Activated naive CD8-positive, alpha-beta T cell treated with anti-CD3 and anti-CD28 coated beads for 36 hours (primary cell): Measurements from ENCODE around the gene MARF1. TPM values are rescaled to one million over a fixed set of nuclear protein-coding genes. Genes with fewer than 3 reads are reported as not detected.
"Not testable (repeated sequence)": the region's sequence is repeated elsewhere in the genome, so short reads cannot be mapped to it uniquely, and the experiment has no call there.

Source experiments
- DNase-seq: peaks from one replicate; pipeline ENCODE4 v3.0.0; 2021
- H3K27ac Mint-ChIP-seq: one replicate; pipeline ENCODE4 v1.8.0; 2022; ENCODE audit warnings: mild to moderate bottlenecking, moderate library complexity, mixed read lengths
- H3K27me3 Mint-ChIP-seq: one replicate; pipeline ENCODE4 v1.8.0; 2022; ENCODE audit warnings: mild to moderate bottlenecking, mixed read lengths
- H3K36me3 Mint-ChIP-seq: one replicate; pipeline ENCODE4 v1.8.0; 2021; ENCODE audit warnings: mild to moderate bottlenecking, mixed read lengths
- H3K4me1 Mint-ChIP-seq: one replicate; pipeline ENCODE4 v1.8.0; 2021; ENCODE audit warnings: mixed read lengths
- H3K4me3 Mint-ChIP-seq: one replicate; pipeline ENCODE4 v1.8.0; 2022; ENCODE audit warnings: mild to moderate bottlenecking, moderate library complexity, mixed read lengths
- H3K9me3 Mint-ChIP-seq: one replicate; pipeline ENCODE4 v1.8.0; 2022; ENCODE audit warnings: mixed read lengths
- total RNA-seq, 2 experiments: library from RNA; stranded (reverse); gene quantifications; one replicate each; pipeline ENCODE4 v1.2.3, GENCODE V29; 2021

The MARF1 gene
- total RNA-seq, 2 experiments from 2014 or later: 51.0 to 52.1 TPM

- Mint-ChIP-seq H3K36me3 (peaks cover 19% of the 10 kb centered on the region), H3K27me3 (no peaks in the 10 kb centered on the region), H3K4me1 (no peaks in the 10 kb centered on the region), H3K9me3 (no peaks in the 10 kb centered on the region), H3K27ac (peak overlapping the region; percentile 5), H3K4me3 (no peak overlapping the region)
- no peak for DNase-seq
These were observed 25.1 kb downstream of the MARF1 start for GRCh38 chr16:15617901-15618300.

DNA sequence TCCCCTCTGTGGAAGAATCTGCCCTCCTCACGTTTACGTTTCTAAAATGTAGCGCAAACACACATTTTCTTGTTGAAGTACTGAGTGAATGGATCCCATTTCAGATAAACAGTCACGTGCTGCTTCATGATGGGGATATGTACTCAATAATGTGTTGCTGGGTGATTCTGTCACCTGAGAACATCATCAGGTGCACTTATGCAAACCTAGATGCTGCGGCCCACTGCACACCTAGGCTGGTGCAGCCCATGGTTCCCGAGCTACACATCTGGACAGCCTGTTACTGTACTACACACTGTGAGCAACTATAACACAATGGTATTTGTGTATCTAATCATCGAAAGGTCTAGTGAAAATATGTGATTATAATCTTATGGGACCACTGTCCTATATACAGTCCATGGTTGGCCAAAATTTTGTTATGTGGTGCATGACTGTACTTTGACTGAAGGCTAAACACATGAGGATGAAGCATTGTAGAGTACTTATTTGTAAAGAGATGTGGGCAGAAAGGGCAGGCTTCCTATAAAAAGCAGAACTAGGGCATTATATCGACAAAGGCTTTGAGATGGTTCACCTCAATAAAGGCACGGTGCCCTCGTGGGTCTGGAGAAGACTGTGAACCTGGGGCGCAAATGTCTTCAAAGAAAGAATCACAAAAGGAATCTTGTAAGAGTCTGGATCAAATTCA is 26.3 kb downstream of the MARF1 start:
- H3K27me3 Mint-ChIP-seq: no peaks in the 10 kb centered on the region
- H3K4me1 Mint-ChIP-seq: no peaks in the 10 kb centered on the region
- no peak for DNase-seq
- no peak overlapping the region for H3K4me3 Mint-ChIP-seq
- no peak overlapping the region for H3K27ac Mint-ChIP-seq
- no peaks in the 10 kb centered on the region for H3K9me3 Mint-ChIP-seq
- H3K36me3 Mint-ChIP-seq: peaks cover 20% of the 10 kb centered on the region

- peak overlapping the region; percentile 62 for H3K27ac Mint-ChIP-seq
- H3K4me1 Mint-ChIP-seq: no peaks in the 10 kb centered on the region
- peaks cover 19% of the 10 kb centered on the region for H3K36me3 Mint-ChIP-seq
These were observed 26.9 kb downstream of the MARF1 start for GRCh38 chr16:15616012-15616411.

DNA sequence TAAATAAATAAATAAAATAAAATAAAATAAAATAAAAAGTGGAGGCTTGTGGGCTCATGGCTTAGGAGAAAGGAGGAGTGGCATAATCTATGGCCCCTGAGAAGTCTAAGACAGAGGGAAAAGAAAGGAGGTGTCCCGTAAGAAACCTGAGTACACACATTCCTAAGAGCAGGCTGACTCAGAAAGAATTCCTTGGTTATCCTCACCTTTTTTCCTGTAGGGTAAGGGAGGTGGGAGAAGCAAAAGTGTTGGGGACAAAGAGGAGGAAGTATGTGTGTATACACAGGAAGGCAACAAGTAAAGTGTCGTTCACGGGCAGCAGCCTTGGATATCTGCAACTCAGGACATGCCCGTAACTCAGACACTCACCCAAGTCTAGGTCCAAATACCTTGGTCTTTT is 29.3 kb downstream of the MARF1 start:
- DNase-seq: no peak
- no peaks in the 10 kb centered on the region for H3K9me3 Mint-ChIP-seq
- peak overlapping the region; percentile 64 for H3K27ac Mint-ChIP-seq
- H3K36me3 Mint-ChIP-seq: peaks cover 23% of the 10 kb centered on the region
- no peaks in the 10 kb centered on the region for H3K4me1 Mint-ChIP-seq
- H3K27me3 Mint-ChIP-seq: no peaks in the 10 kb centered on the region
- no peak overlapping the region for H3K4me3 Mint-ChIP-seq

More at GRCh38 chr16:15616012-15616411, 26.9 kb downstream of the MARF1 start:
- no peaks in the 10 kb centered on the region for H3K27me3 Mint-ChIP-seq
- no peaks in the 10 kb centered on the region for H3K9me3 Mint-ChIP-seq
- no peak for DNase-seq
- H3K4me3 Mint-ChIP-seq: no peak overlapping the region

DNA sequence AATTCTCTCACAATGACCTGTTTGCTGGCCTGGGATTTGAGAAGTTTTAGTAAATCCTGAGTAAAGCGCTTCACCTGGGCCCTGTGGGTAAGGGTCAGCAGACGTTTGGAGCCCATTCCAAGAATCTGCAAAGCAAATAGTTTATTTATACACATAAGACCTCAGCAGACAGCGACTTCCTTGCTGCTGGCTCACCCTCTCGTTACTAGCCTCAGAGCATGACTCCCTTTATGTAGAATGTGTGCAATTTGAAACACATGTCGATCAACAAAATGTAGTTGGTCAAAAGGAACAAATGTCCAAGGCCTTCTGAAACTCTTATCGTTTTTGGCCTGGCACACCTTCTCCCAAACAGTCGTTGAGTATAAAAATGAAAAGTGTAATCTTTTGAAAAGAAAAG is 31.3 kb downstream of the MARF1 start:
- no peaks in the 10 kb centered on the region for H3K27me3 Mint-ChIP-seq
- H3K4me3 Mint-ChIP-seq: no peak overlapping the region
- no peaks in the 10 kb centered on the region for H3K9me3 Mint-ChIP-seq
- H3K27ac Mint-ChIP-seq: no peak overlapping the region
- no peak for DNase-seq
- no peaks in the 10 kb centered on the region for H3K4me1 Mint-ChIP-seq
- H3K36me3 Mint-ChIP-seq: peaks cover 16% of the 10 kb centered on the region

- no peak for DNase-seq
- H3K4me1 Mint-ChIP-seq: no peaks in the 10 kb centered on the region
- H3K9me3 Mint-ChIP-seq: no peaks in the 10 kb centered on the region
- H3K36me3 Mint-ChIP-seq: peaks cover 22% of the 10 kb centered on the region
- no peaks in the 10 kb centered on the region for H3K27me3 Mint-ChIP-seq
- H3K27ac Mint-ChIP-seq: no peak overlapping the region
- H3K4me3 Mint-ChIP-seq: no peak overlapping the region
These were observed 32.5 kb downstream of the MARF1 start for GRCh38 chr16:15610369-15610871.

DNA sequence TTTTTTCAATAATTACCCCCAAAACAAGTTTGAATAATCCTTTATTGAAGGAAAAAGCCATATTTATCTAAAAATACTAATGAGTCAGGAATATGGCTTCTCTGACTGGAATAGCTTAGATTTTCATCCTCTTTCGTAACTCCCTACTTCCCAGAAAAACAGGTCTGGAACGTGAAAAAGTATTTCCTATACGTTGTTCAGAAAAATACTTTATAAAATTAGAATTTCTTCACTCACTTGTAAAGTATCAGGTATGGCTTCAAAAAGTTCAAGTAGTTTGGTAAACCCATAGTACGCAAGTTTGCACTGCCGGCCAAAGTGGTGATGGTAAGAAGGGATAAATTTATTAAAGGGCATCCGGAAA is 33.7 kb downstream of the MARF1 start:
- no peak overlapping the region for H3K4me3 Mint-ChIP-seq
- no peaks in the 10 kb centered on the region for H3K27me3 Mint-ChIP-seq
- no peaks in the 10 kb centered on the region for H3K4me1 Mint-ChIP-seq
- H3K9me3 Mint-ChIP-seq: no peaks in the 10 kb centered on the region
- peaks cover 22% of the 10 kb centered on the region for H3K36me3 Mint-ChIP-seq
- no peak overlapping the region for H3K27ac Mint-ChIP-seq
- DNase-seq: no peak

GRCh38 chr16:15608398-15609285 is 34.3 kb downstream of the MARF1 start:
- no peaks in the 10 kb centered on the region for H3K27me3 Mint-ChIP-seq
- no peaks in the 10 kb centered on the region for H3K9me3 Mint-ChIP-seq
- no peak for DNase-seq
- no peak overlapping the region for H3K27ac Mint-ChIP-seq
- peaks cover 26% of the 10 kb centered on the region for H3K36me3 Mint-ChIP-seq
- no peak overlapping the region for H3K4me3 Mint-ChIP-seq
- H3K4me1 Mint-ChIP-seq: no peaks in the 10 kb centered on the region

- H3K27me3 Mint-ChIP-seq: no peaks in the 10 kb centered on the region
- H3K27ac Mint-ChIP-seq: no peak overlapping the region
- H3K9me3 Mint-ChIP-seq: no peaks in the 10 kb centered on the region
- no peaks in the 10 kb centered on the region for H3K4me1 Mint-ChIP-seq
- H3K36me3 Mint-ChIP-seq: peaks cover 29% of the 10 kb centered on the region
- no peak for DNase-seq
- no peak overlapping the region for H3K4me3 Mint-ChIP-seq
These were observed 35.1 kb downstream of the MARF1 start for GRCh38 chr16:15607700-15608396.

DNA sequence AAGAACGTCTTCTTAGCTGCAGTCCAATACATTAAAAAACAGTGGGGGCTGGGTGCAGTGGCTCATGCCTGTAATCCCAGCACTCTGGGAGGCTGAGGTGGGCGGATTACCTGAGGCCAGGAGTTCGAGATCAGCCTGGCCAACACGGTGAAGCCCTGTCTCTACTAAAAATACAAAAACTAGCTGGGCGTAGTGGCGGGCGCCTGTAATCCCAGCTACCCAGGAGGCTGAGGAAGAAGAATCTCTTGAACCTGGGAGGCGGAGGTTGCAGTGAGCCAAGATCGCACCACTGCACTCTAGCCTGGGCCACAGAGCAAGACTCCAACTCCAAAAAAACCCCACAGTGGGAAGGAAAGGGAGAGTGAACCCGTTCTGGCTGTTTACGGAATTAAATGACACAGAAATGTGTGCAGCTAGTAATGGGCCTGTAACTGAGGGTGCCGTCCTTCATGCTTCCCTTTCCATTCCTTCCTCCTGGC is 35.7 kb downstream of the MARF1 start:
- H3K9me3 Mint-ChIP-seq, H3K4me1 Mint-ChIP-seq, H3K4me3 Mint-ChIP-seq, H3K27me3 Mint-ChIP-seq, DNase-seq: not testable (repeated sequence)
- Mint-ChIP-seq H3K27ac (peak overlapping the region; percentile 62), H3K36me3 (peaks cover 27% of the 10 kb centered on the region)

- Mint-ChIP-seq H3K36me3 (peaks cover 25% of the 10 kb centered on the region), H3K9me3 (no peaks in the 10 kb centered on the region), H3K27me3 (no peaks in the 10 kb centered on the region), H3K27ac (peak overlapping the region; percentile 62), H3K4me1 (no peaks in the 10 kb centered on the region), H3K4me3 (no peak overlapping the region)
- no peak for DNase-seq
These were observed 36.3 kb downstream of the MARF1 start for GRCh38 chr16:15606518-15607220.

GRCh38 chr16:15605839-15606517 is 37.0 kb downstream of the MARF1 start:
- Mint-ChIP-seq H3K4me3 (no peak overlapping the region), H3K27ac (peak overlapping the region; percentile 62), H3K36me3 (peaks cover 31% of the 10 kb centered on the region)

GRCh38 chr16:15604460-15605440 is 38.2 kb downstream of the MARF1 start:
- Mint-ChIP-seq H3K27me3 (no peaks in the 10 kb centered on the region), H3K36me3 (peaks cover 31% of the 10 kb centered on the region), H3K4me1 (no peaks in the 10 kb centered on the region), H3K27ac (peak overlapping the region; percentile 50), H3K9me3 (no peaks in the 10 kb centered on the region), H3K4me3 (no peak overlapping the region)
- DNase-seq: no peak

More at GRCh38 chr16:15605839-15606517, 37.0 kb downstream of the MARF1 start:
- Mint-ChIP-seq H3K27me3 (no peaks in the 10 kb centered on the region), H3K9me3 (no peaks in the 10 kb centered on the region), H3K4me1 (no peaks in the 10 kb centered on the region)
- no peak for DNase-seq
